ENCODE results near the gene MAP3K13.
A peak's percentile ranks its signal among the peaks of the same experiment; 100 is the strongest.

MAP3K13 gene, protein sequence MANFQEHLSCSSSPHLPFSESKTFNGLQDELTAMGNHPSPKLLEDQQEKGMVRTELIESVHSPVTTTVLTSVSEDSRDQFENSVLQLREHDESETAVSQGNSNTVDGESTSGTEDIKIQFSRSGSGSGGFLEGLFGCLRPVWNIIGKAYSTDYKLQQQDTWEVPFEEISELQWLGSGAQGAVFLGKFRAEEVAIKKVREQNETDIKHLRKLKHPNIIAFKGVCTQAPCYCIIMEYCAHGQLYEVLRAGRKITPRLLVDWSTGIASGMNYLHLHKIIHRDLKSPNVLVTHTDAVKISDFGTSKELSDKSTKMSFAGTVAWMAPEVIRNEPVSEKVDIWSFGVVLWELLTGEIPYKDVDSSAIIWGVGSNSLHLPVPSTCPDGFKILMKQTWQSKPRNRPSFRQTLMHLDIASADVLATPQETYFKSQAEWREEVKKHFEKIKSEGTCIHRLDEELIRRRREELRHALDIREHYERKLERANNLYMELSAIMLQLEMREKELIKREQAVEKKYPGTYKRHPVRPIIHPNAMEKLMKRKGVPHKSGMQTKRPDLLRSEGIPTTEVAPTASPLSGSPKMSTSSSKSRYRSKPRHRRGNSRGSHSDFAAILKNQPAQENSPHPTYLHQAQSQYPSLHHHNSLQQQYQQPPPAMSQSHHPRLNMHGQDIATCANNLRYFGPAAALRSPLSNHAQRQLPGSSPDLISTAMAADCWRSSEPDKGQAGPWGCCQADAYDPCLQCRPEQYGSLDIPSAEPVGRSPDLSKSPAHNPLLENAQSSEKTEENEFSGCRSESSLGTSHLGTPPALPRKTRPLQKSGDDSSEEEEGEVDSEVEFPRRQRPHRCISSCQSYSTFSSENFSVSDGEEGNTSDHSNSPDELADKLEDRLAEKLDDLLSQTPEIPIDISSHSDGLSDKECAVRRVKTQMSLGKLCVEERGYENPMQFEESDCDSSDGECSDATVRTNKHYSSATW

DNA sequence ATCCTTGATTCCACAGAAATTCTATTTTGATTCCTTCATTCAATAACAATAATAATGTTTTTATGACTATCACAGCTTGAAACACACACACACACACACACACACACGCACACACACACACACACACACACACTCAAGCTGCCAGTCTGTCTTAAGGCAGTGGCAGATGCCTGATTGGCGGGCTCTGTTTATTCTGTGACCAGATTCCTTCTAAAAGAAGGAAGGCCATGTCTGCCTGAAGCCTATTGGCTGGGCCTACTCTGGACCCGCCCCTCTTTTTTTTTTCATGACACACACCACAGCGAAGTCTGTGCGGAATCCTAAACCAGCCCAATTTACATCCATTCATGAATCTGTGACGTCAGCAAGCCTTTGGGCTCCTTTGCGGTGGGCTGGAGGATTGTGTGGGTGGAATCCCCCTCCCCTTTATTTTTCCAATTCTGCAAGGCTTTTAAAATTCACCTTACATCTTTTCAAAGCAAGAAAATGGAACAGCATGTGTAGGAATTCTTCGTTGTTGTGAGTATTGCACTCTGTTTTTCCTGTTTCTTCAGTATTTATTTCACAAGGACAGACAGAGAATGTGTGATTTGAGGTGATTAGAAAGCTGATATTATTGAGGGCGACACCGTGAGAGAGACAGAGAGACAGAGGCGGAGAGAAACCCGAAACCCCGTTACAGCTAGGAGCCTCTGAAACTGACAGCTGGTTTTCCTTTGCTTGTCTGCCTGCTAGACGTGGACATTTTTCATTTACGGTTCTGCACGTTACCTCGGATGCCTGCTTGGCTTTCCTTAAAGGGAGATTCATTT, at the start of gene MAP3K13:
Gene MAP3K13 (plus strand): TSS at position 287 of the 812 bp plus-strand sequence. CDS start 65,446 bp downstream, outside the sequence.
- DNase-seq (ENCODE audit: low read depth), result peak; percentile 96
- no peak for TF ChIP-seq CTCF (IDR thresholded peaks at IDR 0.05; ENCODE audit: insufficient read depth, low read depth, low read length, missing control alignments)
- peak within 1 kb of the TSS; percentile 66 for H3K4me3 ChIP-seq (ENCODE audit: low read length)

- no peak for DNase-seq (ENCODE audit: low read depth)
- TF ChIP-seq CTCF (IDR thresholded peaks at IDR 0.05; ENCODE audit: insufficient read depth, low read depth, low read length, missing control alignments), result no peak
Measured at GRCh38 chr3:185313693-185314246, 49.2 kb upstream of the MAP3K13 start.

DNA sequence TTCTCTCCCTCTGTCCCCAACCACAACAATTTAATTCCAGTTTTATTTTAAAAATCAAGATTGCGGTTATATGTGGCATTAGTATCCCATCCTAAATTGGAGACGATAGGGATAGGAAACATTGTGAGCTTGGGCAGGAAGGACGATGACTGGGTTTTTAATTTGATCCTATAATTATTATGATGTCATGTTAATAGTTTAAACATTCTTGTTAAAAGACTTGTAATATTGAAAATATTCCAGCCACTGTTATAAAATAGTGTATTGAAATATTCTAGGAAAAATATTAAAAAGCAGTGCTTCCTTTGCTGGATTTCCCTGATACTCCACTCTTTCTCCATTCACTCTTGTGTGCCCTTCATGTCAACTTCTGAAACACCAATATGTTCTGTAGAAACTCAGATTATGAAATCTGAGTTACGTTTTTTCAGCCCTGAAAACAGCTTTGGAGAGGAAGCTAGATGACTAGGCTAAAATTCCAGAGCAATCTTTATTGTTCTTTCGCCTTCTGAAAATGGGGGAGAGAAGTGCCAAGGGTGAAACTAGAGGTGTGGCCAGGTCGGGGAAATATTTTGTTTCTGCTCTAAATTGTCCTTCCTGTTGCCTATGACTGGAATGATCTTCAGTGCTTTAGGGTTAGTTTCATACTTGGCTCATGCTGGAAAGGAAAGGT, 46.1 kb upstream of the MAP3K13 start:
- no peak for TF ChIP-seq CTCF (IDR thresholded peaks at IDR 0.05; ENCODE audit: insufficient read depth, low read depth, low read length, missing control alignments)
- no peak overlapping the region for H3K4me3 ChIP-seq (ENCODE audit: low read length)
- peak; percentile 91 for DNase-seq (ENCODE audit: low read depth)

More at GRCh38 chr3:185313693-185314246, 49.2 kb upstream of the MAP3K13 start:
- no peak overlapping the region for H3K4me3 ChIP-seq (ENCODE audit: low read length)

DNA sequence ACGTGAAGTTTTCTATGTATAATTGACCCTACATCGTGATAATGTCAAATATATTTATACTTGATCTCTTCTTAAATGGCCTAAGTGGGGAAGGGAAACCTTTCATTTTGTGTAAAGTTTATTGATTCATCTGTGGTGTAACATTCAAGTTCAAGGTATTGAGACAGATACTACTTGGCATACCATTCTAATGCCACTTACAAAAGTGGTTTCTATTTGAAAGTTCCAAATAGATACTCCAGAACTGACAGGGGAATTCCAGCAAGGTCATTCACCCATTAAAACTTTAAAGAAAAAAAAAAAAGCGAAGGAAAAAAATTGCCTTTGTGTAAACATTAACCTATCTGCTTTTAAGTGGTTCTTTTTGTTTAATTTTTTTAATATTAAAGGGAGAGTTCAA, 45.3 kb upstream of the MAP3K13 start:
- peak; percentile 62 for DNase-seq (ENCODE audit: low read depth)
- H3K4me3 ChIP-seq (ENCODE audit: low read length), result no peak overlapping the region
- no peak for TF ChIP-seq CTCF (IDR thresholded peaks at IDR 0.05; ENCODE audit: insufficient read depth, low read depth, low read length, missing control alignments)

- peak; percentile 76 for DNase-seq (ENCODE audit: low read depth)
- no peak for TF ChIP-seq CTCF (IDR thresholded peaks at IDR 0.05; ENCODE audit: insufficient read depth, low read depth, low read length, missing control alignments)
- no peak overlapping the region for H3K4me3 ChIP-seq (ENCODE audit: low read length)
Measured at GRCh38 chr3:185318141-185318540, 44.8 kb upstream of the MAP3K13 start.

All from epithelial cell of esophagus (primary cell).